ENCODE results near the gene MAG. TPM values are rescaled to one million over a fixed set of nuclear protein-coding genes. Genes with fewer than 3 reads are reported as not detected.

The MAG gene
- polyA plus RNA-seq, 3 donors: not detected

DNA sequence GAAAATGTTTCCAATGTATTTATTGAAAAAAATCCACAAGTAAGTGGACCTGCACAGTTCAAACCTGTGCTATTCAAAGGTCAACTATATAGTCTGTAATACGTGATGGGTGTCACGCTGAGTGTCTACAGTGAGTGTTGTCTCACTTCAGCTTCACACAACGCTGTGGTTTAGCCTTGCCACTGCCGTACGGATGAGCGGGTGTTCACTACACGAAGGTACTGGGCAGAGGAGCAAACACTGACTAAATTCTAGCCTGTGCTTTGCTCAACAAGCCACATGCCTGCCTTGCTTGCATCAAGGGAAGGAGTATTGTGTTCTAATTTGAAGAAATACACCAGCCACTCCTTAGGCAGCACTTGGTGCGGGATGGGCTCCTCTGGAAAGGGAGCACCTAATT is 62.9 kb downstream of the MAG start:
- no peaks in the 10 kb centered on the region for H3K36me3 Mint-ChIP-seq
- TF ChIP-seq CTCF (IDR thresholded peaks at IDR 0.05): no peak
- no peaks in the 10 kb centered on the region for H3K27me3 ChIP-seq (ENCODE audit: control insufficient read depth in 2 of 2, insufficient read depth in 2 of 2, low read length in 2 of 2)
- H3K4me1 ChIP-seq (ENCODE audit: control insufficient read depth in 1 of 2, insufficient read depth in 2 of 2, low read length in 2 of 2): peaks cover 27 to 30% of the 10 kb centered on the region in 2 donors
- no peak overlapping the region for H3K4me2 ChIP-seq (replicated peaks; ENCODE audit: extremely low read depth, low read length, poor library complexity, severe bottlenecking)
- no peak overlapping the region for H3K4me3 ChIP-seq (replicated peaks in 1 of 3; ENCODE audit: low read depth in 2 of 3, low read length in 3 of 3)
- H3K27ac ChIP-seq (ENCODE audit: low read depth in 1 of 2, low read length in 2 of 2): no peak overlapping the region
- H3K27me3 Mint-ChIP-seq (ENCODE audit: low read depth in 3 of 3): peaks cover 1 to 4% (median 2%) of the 10 kb centered on the region in 3 donors
- no peak overlapping the region for H3K9ac ChIP-seq (ENCODE audit: insufficient read depth, low read length, poor library complexity, severe bottlenecking)
- no peak overlapping the region for H2AFZ ChIP-seq (ENCODE audit: insufficient read depth, low read depth, low read length, poor library complexity, severe bottlenecking)
- no peak overlapping the region for H3K4me3 Mint-ChIP-seq
- H3K27ac Mint-ChIP-seq: no peak overlapping the region
- no peaks in the 10 kb centered on the region for H3K9me3 ChIP-seq (replicated peaks in 1 of 2; ENCODE audit: control insufficient read depth in 1 of 2, insufficient read depth in 1 of 2, low read length in 2 of 2)
- no peaks in the 10 kb centered on the region for H3K36me3 ChIP-seq (replicated peaks in 1 of 2; ENCODE audit: control insufficient read depth in 1 of 2, insufficient read depth in 2 of 2, low read length in 2 of 2)
- intact Hi-C loops (cut with micrococcal nuclease): loop anchor here (5.0 to 10.0 kb wide), 3 partner anchors 50 to 140 kb away; partner anchors contain the start of gene KRTDAP (in 1 of the 2)
- no peaks in the 10 kb centered on the region for H4K20me1 ChIP-seq (ENCODE audit: insufficient read depth, low read length)
- peaks cover 26% of the 10 kb centered on the region for H3K4me1 Mint-ChIP-seq
- no peak for DNase-seq
- no peaks in the 10 kb centered on the region for H3K79me2 ChIP-seq (ENCODE audit: insufficient read depth, low read length)
- WGBS (ENCODE audit: insufficient coverage): 82% methylated on average over 6 of the region's 8 CpGs
- H3K9me3 Mint-ChIP-seq: no peaks in the 10 kb centered on the region

DNA sequence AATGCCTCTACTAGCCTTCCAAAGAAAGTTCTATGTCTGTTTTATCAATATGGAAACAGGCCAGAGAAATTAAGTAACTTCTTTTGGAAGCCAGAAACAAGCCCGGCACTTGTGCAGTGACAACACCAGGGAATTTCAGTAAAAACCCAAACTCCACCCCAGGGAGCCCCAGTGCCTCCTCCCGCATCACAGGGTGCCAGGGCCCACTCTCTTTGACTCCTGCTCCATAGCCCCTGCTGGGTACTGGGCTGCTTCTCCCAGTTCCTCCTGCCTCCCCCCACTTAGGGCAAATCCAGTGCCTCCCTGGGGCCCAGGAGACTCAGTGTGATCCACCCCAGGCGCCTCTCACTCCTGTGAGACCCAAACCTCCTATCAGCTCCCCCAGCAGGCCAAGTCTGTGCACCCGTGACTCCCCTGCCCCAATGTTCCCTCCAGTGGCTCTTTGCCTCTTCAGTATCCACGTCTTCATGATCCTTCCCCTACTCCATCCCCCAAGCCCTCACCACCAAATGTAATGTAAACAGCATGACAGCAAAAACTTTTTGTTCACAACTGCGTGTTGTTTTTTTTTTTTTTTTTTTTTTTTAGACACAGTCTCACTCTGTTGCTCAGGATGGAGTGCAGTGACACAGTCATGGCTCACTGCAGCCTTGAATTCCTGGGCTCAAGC is 64.0 kb downstream of the MAG start:
- Mint-ChIP-seq H3K27ac (no peak overlapping the region), H3K27me3 (ENCODE audit: low read depth in 3 of 3) (peaks cover 1 to 4% (median 2%) of the 10 kb centered on the region in 3 donors), H3K9me3 (no peaks in the 10 kb centered on the region), H3K4me3 (no peak overlapping the region), H3K36me3 (no peaks in the 10 kb centered on the region), H3K4me1 (peaks cover 26% of the 10 kb centered on the region)
- intact Hi-C loops (cut with micrococcal nuclease): loop anchor here (10.0 kb wide), 2 partner anchors 51 to 139 kb away; partner anchors contain the start of gene KRTDAP (in 1 of the 2)
- no peaks in the 10 kb centered on the region for H4K20me1 ChIP-seq (ENCODE audit: insufficient read depth, low read length)
- H3K79me2 ChIP-seq (ENCODE audit: insufficient read depth, low read length): no peaks in the 10 kb centered on the region
- no peak for TF ChIP-seq CTCF (IDR thresholded peaks at IDR 0.05)
- no peak for DNase-seq
- no peaks in the 10 kb centered on the region for H3K9me3 ChIP-seq (replicated peaks in 1 of 2; ENCODE audit: control insufficient read depth in 1 of 2, insufficient read depth in 1 of 2, low read length in 2 of 2)
- WGBS (ENCODE audit: insufficient coverage): 66% methylated on average over 5 of the region's 6 CpGs
- H3K9ac ChIP-seq (ENCODE audit: insufficient read depth, low read length, poor library complexity, severe bottlenecking): no peak overlapping the region
- H3K4me1 ChIP-seq (ENCODE audit: control insufficient read depth in 1 of 2, insufficient read depth in 2 of 2, low read length in 2 of 2): peaks cover 27 to 30% of the 10 kb centered on the region in 2 donors
- H3K36me3 ChIP-seq (replicated peaks in 1 of 2; ENCODE audit: control insufficient read depth in 1 of 2, insufficient read depth in 2 of 2, low read length in 2 of 2): no peaks in the 10 kb centered on the region
- no peak overlapping the region for H3K4me2 ChIP-seq (replicated peaks; ENCODE audit: extremely low read depth, low read length, poor library complexity, severe bottlenecking)
- H3K27me3 ChIP-seq (ENCODE audit: control insufficient read depth in 2 of 2, insufficient read depth in 2 of 2, low read length in 2 of 2): no peaks in the 10 kb centered on the region
- no peak overlapping the region for H2AFZ ChIP-seq (ENCODE audit: insufficient read depth, low read depth, low read length, poor library complexity, severe bottlenecking)
- H3K4me3 ChIP-seq (replicated peaks in 1 of 3; ENCODE audit: low read depth in 2 of 3, low read length in 3 of 3): no peak overlapping the region
- no peak overlapping the region for H3K27ac ChIP-seq (ENCODE audit: low read depth in 1 of 2, low read length in 2 of 2)

All from CD14-positive monocyte (primary cell).